GM19238 (cell line): Measurements from ENCODE around the gene SPIRE2.
"Not testable (repeated sequence)": the region's sequence is repeated elsewhere in the genome, so short reads cannot be mapped to it uniquely, and the experiment has no call there.

Experiments used
- DNase-seq: peaks from one replicate; pipeline ENCODE4 v3.0.0; 2011; ENCODE audit warnings: low spot score; ENCODE audit not compliant: insufficient read length

SPIRE2 gene

DNA sequence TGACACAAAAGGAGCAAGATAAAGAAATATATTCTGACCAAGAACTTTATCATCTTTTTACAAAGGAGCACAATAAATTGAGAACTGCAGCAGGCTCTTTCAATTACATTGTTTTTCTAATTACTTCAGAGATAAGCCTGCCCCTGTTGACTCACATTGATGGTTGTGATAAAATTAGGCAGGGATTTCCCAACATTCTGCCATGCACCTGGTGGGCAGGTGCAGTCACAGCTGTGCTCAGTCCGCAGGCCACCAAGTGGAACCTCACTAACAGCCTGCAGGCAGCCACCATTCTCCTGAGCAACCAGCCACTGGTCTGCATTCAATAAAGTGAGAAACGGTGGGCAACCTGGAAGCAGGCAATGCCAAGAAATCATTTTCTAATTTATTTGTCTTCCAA is 17.0 kb upstream of the SPIRE2 start:
- DNase-seq: no peak

DNA sequence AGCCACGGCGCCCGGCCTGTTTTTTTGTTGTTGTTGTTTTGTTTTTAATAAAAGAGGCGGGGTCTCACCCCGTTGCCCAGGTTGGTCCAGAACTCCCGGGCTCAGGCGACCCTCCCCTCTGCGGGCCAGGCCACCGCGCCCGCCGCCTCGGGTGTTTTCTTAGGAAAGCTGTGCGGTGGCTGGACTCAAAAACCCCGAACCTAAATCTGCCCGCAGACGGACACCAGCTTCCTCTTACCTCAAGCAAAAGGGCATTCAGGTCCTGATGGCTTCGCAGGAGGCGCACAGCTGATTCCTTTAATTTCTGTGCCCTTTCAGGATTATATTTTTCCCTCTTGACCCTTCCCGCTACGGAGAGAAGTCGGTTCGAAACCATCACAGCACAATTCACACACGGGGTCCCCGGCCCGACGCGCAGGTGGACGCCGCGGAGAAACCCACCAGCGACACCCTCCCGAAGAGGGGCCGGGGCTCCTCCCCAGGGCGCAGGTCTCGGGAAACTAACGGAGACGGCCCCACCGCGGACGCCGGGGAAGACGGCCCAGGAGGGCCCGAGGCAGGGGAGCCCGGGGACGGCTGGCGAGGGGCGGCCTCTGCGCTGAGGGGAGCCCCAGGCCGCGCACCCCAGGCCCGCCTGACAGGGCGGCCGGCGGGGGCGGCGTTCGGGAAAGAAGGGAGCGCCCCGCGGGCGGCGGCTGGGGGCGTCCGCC is 12.5 kb upstream of the SPIRE2 start:
- DNase-seq: peak; percentile 41

DNA sequence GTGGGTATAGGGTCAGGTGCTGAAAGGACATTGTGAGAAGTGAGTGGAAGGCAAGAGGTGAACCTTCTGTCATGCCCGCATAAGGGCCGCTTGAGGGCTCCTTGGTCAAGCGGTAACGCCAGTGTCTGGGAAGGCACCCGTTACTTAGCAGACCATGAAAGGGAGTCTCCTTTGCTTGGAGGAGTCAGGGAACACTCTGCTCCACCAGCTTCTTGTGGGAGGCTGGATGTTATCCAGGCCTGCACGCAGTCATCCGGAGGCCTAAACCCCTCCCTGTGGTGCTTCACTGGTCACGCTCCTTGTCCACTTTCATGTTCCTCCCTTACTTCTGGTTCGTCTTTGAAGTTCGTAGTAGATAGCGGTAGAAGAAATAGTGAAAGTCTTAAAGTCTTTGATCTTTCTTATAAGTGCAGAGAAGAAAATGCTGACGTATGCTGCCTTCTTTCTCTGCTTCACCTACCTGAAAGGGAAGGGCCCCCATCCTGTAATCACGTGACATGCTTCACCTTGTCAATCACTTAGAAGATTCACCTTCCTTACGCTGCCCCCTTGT is 9.3 kb upstream of the SPIRE2 start:
- DNase-seq: not testable (repeated sequence)

DNA sequence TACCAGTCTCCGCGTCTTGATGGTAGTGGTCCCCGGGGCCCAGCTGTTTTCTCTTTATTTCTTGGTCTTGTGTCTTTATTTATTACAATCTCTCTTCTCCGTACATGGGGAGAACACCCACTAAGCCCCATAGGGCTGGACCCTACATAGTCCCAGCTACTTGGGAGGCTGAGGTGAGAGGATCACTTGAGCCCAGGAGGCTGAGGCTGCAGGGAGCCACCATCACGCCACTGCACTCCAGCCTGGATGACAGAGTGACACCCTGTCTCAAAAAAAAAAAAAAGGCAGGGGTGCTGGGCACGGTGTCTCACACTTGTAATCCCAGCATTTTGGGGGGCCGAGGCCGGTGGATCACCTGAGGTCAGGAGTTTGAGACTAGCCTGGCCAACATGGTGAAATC is 8.8 kb upstream of the SPIRE2 start:
- not testable (repeated sequence) for DNase-seq

DNA sequence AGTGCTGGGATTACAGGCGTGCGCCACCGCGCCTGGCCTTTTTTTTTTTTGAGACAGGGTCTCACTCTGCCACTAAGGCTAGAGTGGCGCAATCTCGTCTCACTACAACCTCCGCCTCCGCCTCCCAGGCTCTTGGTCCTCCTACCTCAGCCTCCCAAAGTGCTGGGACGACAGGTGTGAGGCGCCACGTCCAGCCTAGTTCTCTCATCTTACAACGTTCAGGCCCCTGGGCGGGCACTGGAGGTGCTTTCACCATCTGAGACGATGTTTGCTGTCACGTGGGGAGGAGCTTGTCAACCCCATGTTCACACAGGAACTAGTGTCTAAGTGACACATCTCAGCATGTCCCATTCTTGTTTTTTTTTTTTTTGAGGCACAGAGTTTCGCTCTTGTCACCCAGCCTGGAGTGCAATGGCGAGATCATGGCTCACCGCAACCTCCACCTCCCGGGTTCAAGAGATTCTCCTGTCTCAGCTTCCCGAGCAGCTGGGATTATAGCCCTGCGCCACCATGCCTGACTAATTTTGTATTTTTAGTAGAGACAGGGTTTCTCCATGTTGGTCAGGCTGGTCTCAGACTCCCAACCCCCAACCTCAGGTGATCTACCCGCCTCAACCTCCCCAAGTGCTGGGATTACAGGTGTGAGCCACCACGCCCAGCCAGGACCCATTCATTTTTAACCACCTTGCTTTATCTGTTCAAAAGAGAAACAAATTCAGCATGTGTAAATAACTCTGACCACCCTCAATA is 6.7 kb upstream of the SPIRE2 start:
- no peak for DNase-seq

DNA sequence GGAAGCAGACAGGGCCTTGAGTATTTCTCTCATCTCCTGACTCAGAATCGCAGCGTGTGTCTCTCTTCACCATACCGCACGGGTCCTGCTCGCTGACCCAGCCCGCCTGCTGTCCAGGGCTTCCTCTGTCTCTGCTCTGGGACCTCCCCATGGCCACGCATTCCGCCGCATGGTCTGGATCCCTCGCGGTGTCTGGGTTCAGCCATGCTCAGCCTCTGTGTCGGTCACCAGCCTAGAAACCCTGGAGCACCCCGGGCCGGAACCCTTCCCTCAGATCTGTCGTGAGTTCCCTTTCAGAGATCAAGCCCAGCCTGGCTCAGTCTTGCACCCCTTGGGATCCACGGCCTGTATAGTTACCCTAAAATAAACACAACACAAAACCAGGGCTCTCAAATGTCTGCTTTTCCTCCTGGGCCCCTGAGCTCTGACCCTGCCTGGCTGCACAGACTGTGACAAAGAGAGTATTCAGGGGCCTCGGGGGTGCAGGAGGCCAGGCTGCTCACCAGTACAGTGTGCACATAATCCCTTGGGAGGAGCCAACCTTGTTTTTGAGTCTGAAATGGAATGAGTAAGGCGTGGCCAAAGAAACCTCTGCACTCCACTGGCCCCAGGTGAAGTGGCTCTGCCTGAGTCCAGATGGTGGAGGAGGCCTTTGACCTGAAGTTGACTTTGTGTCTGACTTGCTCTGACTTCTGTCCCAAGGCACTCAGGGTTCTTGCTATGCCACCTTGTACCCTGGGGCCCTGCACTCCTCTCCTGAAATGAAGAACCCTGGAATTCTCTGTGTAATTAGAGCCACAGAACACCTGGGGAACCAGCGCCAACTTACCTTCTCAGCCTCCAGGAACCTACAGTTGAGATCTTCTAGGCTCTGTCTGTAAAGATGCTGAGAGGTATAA is 5.8 kb upstream of the SPIRE2 start:
- DNase-seq: no peak

DNA sequence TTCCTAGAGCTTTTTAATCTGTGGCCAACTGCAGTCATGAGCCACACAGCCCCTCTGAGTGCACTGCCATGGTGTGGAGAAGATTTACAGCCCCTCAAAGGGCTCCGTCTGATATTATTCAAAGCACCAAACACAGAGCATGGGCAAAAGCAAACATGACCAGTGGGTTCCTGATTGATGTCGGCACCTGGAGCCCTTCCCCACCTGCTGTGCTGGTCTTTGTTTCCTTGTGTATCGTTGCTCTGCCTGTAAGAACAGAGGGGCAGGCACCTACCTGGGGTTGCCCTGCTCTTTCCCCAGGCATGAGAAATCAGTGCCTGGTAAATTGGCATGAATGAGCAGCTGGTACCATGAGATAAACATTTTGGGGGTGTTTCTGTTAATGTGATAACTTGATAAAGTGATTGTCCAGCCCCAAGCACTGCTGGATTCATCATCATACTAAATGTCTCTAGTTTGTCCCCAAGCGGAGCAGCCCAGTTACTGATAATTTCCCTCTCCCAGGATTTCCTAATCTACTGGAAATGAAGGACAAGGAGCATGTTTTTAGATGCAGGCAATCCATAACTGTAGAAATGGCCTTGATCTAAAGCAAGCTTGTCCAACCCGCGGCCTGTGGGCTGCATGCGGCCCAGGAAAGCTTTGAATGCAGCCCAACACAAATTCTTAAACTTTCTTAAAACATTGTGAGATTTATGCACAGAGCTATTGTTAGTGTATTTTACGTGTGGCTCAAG is 5.0 kb upstream of the SPIRE2 start:
- DNase-seq: no peak

DNA sequence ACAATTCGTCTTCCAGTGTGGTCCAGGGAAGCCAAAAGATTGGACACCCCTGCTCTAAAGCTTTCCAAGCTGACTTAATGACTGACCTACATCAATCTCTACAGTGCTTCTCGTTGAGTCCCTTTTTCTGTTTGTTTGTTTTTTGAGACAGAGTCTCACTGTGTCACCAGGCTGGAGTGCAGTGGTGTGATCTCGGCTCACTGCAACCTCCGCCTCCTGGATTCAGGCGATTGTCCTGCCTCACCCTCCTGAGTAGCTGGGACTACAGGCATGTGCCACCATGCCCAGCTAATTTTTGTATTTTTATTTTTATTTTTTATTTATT is 4.5 kb upstream of the SPIRE2 start:
- DNase-seq: not testable (repeated sequence)

DNA sequence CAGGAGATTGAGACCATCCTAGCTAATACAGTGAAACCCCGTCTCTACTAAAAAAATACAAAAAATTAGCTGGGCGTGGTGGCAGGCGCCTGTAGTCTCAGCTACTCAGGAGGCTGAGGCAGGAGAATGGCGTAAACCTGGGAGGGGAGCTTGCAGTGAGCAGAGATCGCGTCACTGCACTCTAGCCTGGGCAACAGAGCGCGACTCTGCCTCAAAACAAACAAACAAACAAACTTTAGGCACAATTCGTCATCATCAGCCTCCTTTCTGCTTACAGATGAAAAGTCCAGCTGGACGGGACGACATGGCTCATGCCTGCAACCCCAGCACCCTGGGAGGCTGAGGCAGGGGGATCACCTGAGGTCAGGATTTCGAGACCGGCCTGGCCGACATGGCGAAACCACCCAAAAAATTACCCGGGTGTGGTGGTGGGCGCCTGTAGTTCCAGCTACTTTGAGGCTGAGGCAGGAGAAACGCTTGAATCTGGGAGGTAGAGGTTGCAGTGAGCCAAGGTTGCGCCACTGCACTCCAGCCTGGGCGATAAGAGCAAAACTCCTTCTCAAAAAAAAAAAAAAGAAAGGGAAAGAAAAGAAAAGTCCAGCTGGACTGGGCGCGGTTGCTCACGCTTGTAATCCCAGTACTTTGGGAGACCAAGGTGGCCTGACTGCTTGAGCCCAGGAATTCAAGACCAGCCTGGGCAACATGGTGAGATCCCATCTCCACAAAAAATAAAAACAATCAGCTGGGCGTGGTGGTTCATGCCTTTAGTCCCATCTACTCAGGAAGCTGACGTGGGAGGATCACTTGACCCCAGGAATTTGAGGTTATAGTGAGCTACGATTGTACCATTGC is 1.5 kb upstream of the SPIRE2 start:
- no peak for DNase-seq

DNA sequence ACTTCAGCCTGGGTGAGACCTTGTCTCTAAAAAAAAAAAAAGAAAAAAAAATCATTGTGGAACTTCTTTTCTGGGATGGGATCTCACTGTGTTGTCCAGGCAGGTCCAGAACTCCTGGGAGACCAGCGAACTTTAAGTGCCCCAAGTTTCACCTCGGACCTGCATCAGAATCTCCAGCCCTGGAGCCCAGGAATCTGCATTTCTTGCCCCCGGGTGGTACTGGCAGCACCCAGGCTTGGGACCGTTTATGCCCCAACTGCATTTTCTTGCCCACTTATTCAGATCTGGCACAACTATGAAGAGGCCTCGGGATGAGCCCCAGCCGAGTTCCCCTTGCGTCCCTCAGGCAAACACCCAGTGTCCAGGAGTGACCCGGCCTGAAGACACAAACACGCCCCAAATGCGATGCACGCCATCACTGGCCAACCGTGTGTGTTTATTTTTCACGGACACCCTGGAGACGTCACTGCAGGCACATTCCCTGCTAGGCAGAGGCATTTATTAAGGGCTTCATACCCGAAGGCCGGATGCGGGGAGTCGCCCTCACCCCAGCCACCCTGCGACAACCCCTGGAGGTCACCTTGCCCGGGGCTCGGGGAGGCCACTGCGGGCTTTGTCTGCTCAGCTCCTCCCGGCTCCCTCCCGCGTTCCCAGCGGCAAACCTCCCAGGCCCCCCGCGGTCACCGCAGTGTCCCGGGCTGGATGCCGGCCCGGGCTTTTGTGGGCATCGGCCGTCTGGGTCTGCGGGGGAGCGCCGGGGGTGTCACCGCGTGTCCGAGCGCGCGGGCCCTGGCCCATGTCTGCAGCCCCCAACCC is 684 bp upstream of the SPIRE2 start:
- DNase-seq: no peak

DNA sequence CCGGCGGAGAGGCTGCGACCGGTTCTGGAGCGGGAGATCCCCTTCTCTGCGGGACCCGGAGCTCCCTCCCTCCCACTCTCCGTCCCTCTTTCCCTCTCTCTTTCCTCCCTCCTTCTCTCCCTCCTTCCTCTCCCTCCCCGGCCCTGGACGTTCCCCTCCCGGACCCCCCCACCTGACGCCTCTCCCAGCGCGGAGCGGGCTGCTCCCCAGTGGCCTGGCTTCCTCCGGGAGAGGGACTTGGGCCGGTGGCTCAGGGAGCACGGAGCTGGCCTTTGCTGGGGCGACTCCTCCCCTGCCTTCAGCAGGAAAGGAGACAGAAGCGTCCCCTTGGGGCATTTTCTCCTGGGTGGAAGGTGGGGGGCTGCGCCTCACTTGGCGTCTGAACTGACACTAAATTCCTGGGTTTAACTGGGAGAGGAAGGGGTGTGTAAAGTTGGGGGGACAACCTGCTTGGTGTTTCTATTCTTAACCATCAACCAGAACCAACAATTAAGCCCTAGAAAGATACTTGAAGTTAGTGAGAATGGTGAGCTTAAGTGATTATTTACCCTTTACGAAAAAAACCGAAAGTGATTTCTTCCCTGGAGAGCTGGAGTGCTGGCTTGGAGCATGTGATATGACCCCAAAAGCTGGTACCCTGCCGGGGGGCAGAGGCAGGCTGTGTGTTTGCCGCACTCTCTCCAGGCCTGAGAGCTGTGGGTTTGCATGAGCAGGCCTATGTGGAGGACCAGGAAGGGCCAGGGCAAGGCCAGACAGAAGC is 775 bp downstream of the SPIRE2 start:
- no peak for DNase-seq

DNA sequence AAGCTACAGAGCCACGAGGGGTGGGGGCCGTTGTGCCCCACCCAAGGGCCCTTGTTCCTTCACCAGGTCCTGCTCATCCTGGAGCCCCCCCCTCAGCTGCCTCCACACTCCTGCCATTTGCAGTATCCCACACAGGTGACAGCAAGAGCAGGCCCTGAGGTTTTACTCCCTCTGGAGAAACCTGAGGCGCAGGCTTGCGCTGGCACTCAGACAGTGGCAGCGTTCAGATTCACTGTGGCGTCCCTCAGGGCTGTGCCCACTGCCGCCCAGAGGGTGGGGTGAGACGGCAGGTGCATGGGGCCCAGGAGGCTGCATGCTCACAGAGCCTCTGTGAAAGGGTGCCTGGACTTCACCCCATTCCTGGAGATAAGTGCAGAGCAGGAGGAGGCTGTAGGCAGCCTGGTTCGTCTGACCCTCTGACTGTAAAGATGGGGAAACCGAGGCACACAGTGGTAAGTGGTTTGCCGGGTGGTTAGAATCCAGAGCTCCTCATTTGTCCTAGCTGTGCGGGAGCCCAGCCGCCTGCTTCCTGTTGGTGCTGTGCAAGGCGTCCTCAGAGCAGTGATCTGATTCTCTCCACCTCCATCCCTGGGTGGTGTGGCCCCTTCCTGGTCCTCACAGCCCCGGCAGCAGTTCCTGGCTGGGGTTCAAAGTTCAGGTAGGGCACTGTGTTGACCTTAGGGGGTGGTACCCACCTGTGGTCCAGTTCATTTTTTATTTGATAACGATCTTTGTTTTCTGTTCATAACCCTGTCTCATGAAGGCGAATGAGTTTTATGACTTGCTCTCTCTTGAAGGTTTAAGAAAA is 1.6 kb downstream of the SPIRE2 start:
- DNase-seq: no peak

DNA sequence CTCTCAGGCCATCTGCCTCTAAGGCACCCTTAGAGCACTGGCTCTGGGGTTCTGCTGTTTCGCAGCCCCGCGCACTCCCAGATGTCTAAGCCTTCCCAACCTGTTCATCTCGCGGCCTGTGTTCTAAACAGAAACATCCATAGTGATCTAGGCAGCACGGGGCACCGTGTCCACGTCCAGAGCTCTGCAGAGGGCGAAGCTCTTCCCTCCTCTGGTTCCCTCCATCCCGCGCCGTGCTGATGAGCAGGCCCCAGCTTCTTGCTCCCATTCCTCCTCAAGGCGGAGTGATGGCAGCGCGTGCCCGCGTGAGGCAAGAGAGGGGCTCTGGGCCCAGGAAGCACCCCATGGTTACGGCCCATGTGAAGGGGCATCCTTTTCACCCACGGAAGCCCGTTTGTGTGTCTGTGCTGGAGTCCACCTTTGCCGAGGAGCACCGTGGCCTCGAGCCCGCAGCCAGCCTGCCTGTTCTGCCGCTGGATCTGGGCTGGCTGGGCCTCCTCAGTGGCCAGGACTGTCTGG is 3.6 kb downstream of the SPIRE2 start:
- DNase-seq: no peak

DNA sequence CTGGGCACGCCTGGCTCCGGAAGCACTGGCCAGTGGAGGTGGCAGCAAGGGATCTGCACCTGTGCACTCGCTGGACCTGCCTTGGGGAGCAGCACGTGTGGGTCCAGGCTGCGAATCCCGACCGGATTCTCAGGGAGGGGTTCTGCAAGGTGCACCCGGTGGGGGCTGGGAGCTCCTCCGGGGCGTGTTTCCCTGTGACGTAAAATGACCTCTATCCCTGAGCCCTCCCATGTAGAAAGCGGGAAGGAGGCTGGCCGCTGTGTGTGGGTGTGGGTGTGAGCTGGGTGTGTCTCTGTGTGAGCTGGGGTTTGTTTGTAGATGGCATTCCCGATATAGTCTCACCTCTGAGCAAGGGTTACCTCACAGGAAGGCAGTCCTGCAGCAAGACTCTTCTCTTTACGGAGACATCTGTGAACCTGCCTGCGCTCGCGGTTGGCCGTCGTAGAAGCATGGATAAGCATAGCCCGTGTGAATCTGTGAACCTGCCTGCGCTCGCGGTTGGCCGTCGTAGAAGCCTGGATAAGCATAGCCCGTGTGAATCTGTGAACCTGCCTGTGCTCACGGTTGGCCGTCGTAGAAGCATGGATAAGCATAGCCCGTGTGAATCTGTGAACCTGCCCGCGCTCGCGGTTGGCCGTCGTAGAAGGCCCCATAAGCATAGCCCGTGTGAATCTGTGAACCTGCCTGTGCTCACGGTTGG is 5.5 kb downstream of the SPIRE2 start:
- DNase-seq: not testable (repeated sequence)

DNA sequence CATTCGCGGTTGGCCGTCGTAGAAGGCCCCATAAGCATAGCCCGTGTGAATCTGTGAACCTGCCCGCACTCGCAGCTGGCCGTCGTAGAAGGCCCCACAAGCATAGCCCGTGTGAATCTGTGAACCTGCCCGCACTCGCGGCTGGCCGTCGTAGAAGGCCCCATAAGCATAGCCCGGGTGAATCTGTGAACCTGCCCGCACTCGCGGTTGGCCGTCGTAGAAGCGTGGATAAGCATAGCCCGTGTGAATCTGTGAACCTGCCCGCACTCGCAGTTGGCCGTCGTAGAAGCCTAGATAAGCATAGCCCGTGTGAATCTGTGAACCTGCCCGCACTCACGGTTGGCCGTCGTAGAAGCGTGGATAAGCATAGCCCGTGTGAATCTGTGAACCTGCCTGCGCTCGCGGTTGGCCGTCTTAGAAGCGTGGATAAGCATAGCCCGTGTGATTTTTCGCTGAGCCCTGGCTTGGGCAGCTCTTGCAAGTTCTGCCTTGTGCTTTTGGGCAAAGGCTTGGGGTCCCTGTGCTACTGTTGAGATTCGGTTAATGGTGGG is 6.6 kb downstream of the SPIRE2 start:
- DNase-seq: not testable (repeated sequence)

DNA sequence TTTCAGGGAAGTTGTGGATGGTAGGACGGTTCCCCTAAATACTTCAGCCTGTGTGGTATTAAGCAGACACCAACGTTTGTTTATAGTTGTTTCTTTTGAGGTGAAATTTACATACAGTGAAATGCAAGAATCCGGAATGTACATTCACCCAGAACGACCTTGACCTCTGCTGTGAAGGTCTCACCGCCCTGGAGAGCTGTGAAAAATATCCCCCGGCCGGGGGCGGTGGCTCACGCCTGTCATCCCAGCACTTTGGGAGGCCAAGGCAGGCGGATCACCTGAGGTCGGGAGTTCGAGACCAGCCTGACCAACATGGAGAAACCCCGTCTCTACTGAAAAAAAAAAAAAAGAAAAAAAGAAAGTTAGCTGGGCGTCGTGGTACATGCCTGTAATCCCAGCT is 8.2 kb downstream of the SPIRE2 start:
- not testable (repeated sequence) for DNase-seq
